Fibroblast of lung (primary cell): Measurements from ENCODE around the gene SLC25A1.

Experiments used
- EZH2 ChIP-seq: IDR thresholded peaks from 2 replicates; pipeline ENCODE4 v1.5.1; 2012; ENCODE audit warnings: low read length, control low read depth, mild to moderate bottlenecking; ENCODE audit errors: missing control alignments
- TF ChIP-seq, protein P1 (sequence below), 2 donors: IDR thresholded peaks in 1 of 2; conservative IDR thresholded peaks in 1 of 2; 1 replicate in 1 of 2; 2 replicates in 1 of 2; pipeline ENCODE4 v1.5.1; 2011 to 2012; ENCODE audit warnings: low read length in 2 of 2, control low read depth in 1 of 2, inconsistent platforms in 1 of 2, low read depth in 1 of 2, mild to moderate bottlenecking in 1 of 2

DNA sequence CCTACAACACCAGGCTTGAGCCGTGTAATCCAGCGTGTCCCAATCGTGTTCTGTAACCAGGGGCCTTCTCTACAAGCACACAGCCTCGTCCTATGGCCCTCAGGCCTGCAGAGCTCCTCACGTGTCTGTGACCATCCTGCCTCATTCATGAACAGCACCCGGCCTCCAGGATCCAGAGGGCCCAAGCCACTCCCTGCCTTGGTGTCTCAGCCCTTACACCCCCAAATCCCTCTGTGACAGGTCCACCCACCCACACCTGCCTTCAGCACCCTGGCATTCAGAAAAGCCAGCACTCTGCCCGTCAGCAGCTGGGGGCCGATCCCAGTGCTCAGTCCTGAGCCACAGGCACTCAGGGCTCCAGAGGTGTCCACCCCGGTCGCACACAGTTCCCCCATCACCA lies 41.6 kb downstream of the SLC25A1 start:
- TF ChIP-seq, protein P1, sequence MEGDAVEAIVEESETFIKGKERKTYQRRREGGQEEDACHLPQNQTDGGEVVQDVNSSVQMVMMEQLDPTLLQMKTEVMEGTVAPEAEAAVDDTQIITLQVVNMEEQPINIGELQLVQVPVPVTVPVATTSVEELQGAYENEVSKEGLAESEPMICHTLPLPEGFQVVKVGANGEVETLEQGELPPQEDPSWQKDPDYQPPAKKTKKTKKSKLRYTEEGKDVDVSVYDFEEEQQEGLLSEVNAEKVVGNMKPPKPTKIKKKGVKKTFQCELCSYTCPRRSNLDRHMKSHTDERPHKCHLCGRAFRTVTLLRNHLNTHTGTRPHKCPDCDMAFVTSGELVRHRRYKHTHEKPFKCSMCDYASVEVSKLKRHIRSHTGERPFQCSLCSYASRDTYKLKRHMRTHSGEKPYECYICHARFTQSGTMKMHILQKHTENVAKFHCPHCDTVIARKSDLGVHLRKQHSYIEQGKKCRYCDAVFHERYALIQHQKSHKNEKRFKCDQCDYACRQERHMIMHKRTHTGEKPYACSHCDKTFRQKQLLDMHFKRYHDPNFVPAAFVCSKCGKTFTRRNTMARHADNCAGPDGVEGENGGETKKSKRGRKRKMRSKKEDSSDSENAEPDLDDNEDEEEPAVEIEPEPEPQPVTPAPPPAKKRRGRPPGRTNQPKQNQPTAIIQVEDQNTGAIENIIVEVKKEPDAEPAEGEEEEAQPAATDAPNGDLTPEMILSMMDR (conservative IDR thresholded peaks at IDR 0.05 in 1 of 2, IDR thresholded peaks at IDR 0.05 in 1 of 2; ENCODE audit: low read depth in 1 of 2, low read length in 2 of 2), result no peak
- no peak for TF ChIP-seq EZH2
